Central memory CD4-positive, alpha-beta T cell (primary cell): ENCODE data around the gene NCF4.

Experiments used
- DNase-seq: peaks from one replicate; pipeline ENCODE4 v3.0.0; 2022

The NCF4 gene

DNA sequence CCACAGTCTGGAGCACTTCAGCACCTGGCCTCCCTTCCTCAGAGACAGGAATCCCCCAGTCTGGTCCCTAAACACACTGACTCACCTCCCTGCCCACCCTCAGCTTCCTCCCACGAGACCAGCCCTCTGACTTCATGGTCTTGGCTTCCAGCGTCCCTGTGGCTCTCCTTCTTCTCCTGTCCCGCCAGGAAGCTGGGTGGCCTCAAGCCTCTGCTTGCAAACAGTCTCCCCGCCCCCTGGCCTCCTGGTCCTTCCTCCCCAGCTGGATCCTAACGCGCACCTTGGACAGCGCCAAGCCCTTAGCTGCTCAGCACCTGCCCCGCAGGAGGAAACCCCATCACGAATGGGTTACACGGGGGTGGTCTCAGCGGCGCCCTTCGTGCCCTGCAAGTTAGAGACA, 4.5 kb downstream of the NCF4 start:
- DNase-seq = no peak

DNA sequence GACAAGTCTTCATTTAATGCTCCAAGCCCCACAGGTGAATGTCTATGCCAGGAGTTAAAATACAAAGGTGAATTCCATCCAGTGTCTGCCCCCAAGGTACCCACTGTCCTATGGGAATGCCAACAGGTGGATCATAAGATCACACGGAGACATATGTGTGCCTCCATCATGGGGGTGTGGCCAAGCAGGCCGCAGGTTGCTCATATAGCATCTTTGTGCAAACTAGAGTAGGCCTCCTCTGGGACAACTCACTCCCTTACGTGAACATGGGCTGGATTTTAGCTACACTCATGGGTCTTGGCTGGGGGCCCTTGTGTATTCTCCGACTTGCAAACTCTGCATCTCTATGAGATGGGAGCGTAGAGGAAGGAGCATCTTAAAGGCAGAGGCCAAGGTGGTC, 6.9 kb downstream of the NCF4 start:
- no peak for DNase-seq

DNA sequence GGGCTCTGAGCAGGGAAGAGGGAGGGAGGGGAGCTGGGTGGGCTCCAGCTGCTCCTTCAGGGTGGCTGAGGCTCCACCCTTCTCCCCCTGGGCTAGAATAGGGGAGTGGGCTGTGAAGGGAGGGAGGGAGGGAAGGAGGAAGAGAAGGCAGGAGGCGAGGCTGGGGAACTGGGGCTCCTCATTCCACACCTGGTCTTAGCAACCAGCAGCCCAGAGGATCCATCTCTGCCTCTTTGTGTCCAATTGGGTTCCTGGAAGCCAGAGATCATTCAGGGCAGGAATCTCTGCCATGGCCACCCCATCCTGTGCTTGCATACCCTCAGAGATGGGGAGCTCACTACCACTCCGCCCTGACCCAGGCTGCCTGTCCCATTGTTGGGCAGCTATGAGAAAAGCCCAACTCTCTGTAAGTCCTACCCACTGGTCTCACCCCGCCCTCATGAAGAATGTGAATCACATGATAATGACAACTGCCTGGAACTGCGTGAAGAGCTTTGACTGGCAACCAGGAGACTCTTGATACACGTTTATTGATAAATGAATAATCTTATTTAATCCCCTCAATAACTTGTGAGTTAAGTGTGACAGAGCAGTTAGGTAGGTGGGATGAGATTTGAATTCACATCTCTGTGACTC, 7.9 kb downstream of the NCF4 start:
- no peak for DNase-seq

DNA sequence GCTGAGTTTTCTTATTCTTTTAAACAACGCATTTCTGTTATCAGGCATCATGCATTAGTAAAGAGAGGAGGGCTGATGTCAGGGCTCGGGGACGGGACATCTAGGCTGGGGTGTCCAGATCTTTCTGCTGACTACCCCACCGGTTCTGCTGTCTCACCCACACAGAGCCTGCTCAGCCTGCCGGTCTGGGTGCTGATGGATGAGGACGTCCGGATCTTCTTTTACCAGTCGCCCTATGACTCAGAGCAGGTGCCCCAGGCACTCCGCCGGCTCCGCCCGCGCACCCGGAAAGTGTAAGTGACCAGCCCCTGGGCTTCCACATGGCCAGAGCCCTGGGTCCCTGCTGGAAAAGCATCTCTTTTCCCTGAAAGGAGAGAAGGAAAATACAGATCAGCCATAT, 9.4 kb downstream of the NCF4 start:
- no peak for DNase-seq

DNA sequence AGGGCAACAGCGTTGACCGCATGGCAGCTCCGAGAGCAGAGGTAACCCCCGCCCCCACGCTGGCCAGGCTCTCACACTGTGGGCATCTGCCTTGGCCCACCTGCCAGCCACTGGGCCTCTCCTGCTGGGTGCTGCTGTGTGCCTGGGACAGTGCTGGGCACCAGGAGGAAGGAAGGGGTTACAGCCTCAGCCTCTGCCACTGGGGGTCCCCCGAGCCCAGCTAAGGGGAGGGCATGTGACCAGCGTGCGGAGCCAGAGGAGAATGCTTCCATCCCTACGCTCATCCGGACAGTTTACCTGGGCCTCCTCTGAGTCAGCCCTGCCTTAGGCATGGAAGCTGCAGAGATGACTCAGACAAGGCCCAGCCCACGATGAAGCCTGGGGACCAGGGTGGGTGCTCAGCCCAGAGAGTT, 10.9 kb downstream of the NCF4 start:
- DNase-seq = no peak

DNA sequence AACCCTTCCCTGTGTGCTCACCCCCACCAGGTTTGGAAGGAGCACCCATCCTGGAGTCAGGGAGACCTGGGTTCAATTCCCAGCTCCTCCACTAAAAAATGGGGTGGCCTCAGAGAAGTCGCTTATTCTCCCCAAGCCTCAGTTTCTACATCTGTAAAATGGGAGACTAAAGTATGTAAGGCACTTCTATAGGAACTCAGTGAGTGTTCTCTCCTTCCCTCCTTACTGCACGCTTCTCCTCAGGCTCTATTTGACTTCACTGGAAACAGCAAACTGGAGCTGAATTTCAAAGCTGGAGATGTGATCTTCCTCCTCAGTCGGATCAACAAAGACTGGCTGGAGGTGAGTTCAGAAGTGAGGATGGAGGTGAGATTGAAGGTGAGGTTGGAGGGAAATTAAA, 11.3 kb downstream of the NCF4 start:
- no peak for DNase-seq

DNA sequence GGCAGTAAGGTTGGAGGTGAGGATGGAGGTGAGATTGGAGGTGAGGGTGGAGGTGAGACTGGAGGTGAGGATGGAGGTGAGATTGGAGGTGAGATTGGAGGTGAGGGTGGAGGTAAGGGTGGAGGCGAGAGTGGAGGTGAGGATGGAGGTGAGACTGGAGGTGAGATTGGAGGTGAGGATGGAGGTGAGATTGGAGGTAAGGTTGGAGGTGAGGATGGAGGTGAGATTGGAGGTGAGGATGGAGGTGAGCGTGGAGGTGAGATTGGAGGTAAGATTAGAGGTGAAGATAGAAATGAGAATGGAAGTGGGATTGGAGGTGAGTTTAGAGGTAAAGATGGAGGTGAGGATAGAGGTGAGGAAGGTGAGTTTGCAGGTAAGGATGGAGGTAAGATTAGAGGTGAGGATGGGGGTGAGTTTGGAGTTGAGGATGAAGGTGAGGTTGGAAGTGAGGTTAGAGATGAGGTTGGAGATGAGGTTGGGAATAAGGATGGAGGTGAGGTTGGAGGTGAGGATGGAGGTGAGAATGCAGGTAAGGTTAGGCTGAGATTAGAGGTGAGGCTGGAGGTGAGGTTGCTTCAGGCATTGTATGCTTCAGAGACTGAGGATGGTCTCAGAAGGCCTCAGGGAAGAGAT, 12.2 kb downstream of the NCF4 start:
- no peak for DNase-seq

DNA sequence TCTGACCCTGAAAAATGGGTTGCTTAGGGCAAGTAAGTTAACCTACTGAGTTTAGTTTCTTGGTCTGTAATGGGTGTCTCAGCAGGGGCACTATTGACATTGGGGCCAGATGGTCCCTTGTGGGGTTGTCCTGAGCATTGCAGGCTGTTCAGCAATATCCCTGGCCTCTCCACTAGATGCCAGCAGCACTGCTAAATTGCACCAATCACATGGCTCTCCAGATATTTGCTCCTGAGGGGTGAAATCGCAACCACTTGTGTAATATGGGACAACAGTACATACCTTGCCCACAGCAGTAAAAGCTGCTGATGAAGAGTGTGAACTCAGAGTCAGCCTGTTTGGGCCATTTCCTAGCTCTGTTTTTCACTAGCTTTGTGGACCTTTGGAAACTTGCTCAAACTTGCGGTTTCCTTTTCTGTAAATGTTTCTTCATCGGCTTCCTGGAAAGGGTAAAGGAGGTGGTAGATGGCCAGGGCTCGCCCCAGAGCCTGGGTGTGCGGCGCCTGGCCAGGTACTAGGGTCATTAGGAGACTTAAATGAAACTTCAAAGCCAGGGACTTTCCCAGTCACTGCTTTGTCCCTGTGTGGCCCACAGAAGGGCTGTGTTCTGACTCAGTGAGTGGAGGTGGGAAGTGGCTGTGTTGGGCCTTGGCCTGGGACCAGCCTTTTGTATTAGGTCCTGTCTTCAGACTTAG, 13.0 kb downstream of the NCF4 start:
- DNase-seq = no peak

DNA sequence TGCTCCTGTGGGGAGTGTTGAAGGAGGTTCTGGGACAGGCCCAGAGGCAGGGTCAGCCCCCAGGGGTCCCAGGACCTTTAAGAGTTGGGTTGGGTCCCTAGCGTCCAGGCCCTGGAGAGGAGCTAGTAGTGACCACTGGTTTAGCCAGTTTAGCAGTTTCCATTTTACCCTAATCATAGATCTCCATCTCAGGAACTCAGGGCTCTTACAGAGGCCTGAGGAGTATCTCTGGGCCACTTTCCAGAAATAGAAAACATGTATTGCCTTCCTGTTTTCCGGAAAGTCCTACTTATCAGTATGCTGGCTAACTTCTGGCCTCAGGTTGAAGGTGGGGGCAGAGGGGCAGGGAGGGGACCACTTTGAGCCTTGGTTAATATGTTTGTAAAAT, 13.5 kb downstream of the NCF4 start:
- DNase-seq = no peak

DNA sequence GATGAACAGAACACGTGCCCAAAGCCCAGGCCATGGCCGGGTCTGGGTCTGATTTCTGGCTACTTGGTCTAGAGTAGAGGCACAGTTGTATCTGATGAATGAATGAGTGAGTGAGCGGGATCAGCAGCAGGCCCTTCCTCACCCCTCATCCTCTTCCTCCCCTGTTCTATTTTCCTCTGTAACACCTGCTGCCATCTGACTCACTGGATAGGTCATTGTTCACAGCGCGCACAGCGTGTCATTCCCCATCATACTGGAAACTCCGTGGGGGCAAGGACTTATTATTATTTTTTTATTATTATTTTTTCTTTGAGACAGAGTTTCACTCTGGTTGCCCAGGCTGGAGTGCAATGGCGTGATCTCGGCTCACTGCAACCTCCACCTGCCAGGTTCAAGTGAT, 13.9 kb downstream of the NCF4 start:
- no peak for DNase-seq

DNA sequence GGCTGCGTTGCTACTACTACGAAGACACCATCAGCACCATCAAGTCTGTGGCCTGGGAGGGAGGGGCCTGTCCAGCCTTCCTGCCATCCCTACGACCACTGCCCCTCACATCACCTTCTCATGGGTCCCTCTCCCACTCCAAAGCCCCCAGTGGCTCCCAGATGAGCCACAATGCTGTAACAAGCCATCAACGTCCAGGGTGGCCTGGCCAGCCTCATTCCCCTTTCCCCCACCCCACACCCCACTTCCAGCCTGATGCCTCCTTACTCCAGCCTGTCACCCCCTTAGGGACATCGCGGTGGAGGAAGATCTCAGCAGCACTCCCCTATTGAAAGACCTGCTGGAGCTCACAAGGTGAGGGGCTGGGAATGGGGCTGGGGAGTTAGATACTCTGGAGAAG, 14.9 kb downstream of the NCF4 start:
- DNase-seq = no peak

DNA sequence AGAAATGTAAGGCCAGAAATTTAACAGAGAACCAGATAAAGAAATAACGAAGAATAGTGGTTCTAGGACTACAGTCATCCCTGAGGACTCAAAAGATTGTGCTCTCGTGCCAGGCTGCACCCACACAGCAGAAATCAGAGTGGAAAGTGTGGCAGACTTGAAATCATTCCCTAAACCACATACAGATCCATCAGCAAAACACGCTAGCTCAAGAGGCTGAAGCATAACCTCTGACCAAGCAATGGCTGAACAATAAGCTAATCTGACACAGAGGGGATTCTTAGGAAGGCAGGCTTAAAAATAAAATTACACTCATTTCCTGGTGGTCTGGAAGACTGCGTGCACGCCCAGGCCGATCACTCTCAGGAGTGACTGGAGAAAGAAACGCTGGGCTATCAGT, 19.0 kb downstream of the NCF4 start:
- DNase-seq = no peak

DNA sequence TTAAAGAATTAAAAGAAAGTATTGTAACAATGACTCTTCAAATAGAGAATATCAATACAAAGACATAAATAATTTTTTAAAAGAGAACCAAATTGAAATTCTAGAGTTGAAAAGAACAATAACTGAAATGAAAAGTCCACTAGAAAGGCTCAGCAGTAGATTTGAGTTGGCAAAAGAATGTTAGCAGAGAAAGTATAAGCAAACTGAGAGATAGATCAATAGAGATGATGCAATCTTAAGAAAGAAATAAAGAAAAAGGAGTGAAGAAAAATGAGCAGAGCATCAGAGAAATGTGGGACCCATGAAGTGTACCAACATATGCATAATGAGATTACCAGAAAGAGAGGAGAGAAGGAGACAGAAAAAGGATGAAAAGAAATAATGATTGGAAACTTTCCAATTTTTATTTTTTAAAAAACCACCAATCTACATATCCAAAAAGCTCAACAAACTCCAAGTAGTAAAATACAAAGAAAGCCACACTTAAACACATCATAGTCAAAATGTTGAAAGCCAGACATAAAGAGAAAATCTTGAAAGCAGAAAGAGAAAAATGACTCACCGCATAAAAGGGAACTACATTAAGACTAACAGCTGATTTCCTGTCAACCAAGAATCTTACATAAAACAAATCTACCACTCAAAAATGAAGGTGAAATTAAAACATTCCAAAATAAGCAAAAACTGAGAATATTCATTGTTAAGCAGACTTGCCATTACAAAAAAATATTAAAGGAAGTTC, 20.9 kb downstream of the NCF4 start:
- no peak for DNase-seq

DNA sequence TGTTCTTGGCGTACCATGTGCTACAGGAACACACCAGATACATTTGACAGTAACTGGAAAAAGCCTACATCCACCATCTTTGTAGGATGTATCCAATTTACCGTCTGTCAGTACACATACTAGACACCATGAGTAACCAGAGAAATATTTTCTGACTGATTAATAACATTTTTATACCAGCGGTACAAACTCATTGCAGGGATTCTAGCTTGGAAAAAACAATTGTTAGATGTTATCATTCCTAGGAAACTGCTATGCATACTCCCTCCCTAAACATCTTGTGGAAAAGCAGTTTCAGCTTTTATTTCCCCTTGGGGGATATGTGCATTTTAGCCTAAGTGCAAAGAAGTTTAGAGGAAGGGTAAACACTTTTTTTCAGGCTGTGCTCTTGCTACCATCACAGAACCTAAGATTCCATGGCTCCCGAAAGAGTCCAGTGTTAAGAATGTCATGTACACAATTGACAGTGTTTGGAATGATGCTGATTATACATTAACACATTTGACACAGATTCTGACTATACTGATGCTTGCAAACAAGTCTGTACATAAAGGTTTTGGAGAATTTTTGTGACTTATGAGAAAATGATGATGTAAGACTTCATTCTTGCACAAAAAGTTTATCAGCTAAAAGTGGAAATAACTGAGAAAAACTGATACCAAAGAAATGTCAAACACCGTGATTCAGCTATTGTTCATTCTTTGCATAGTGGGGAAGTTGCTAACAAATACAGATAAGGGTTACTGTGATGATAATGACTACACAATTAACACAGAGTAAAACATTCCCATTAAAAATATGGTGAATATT, 23.7 kb downstream of the NCF4 start:
- DNase-seq = no peak

DNA sequence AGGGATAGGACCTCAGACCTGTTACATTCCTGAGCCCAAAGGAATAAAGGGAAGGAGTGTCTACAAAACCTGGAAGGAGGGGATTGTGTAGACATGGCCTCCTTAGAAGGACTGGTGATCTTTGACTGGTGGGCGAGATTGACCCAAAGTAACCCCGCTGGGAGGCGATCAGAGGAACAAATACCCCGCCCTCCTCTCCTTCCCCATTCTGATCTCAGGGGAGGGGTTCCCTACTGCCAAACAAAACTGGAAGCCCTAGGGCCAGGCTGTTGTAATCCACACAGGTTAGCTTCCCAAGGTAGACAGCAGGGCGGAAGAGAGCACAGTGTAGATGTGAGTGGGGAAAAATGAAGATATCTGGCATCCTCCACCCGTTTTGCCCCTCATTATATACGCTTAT, 24.7 kb downstream of the NCF4 start:
- no peak for DNase-seq

DNA sequence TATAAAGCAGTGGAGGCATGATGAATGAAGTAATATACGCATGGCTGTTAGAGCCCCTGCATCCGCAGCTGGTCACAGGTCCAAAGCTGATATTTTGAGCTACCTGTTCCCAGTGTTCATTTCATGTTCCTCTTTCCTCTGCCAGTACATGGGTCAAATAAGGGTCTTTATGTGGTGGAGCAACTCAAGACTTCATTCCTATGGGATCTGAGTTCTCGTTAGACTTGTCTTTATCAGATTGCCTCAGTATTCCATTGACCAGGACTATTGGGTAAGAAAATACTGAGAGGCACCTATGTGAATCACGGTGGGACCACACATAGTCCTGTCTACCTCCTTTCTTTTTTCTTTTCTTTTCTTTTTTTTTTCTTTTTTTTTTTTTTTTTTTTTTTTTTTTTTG, 25.2 kb downstream of the NCF4 start:
- no peak for DNase-seq

DNA sequence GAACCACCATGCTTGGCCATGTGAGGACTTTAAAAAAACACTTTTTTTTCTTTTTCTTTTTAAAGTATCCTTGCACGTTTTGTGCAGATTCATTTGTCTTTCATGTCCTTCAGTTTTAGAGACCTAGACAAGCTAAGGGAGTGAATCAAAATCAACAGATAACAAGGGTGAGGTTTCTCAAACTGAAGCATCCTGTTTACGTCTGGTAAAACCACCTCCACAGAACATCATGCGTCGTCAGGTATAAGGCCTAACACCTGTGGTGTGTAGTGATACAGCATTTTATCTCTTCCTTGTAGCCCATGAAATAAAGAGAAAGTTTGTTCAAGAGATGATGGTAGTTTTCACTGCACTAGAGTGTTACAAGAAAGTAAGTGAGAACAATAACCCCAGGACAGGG, 26.4 kb downstream of the NCF4 start:
- peak; percentile 54 for DNase-seq

DNA sequence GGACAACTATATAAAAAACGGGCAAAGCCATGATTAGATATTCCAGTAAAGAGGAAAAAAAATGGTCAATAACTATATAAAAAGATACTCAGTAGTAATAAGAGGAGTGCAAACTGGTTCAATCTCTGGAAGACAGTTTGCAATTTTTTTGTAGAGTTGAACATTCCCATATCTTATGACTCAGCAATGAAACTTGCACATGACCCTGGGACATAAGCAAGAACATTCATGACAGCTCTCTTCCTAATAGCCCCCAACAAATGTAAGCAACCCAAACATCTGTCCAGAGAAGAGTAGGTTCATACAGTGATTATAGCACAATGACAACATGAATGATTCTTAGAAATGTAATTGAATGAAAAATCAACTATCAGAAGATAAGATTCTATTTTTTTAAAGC, 30.8 kb downstream of the NCF4 start:
- no peak for DNase-seq

DNA sequence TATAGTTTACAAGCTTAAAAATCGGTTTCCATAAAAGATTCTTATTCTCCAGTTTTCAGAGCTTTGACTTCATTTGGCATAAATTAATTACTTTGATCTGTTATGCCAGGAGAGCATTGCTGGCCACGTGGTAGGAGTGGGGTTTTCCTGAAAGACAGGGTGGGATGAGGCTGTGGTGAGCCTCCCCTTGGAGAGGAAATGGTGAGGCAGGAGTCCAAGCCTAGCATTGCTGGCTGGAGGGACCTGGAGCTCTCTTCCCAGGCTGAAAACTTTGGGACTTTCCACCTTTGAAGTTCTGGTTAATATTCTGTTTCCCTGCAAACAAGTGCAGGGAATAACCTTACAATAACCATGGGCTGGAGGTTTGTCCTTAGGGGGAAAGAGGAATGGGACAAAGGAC, 31.5 kb downstream of the NCF4 start:
- no peak for DNase-seq

DNA sequence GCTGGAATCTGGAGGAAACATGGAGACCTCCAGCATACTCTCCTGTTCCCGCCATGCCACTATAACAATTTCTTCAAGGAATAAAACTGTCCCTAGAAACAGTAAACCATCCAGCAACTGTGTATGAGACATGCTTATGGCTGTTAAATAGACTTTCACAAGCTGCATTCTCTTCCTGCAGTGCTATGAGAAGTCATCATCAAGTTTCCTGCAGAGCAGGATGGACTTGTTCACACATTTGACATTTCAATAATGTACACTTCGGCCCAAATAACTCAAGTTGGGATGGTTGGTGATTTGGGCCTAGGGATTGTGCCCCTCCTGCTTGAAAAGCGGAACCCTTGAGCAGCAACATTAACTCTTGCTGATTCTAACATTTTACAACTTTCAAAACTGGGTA, 32.5 kb downstream of the NCF4 start:
- DNase-seq = no peak

DNA sequence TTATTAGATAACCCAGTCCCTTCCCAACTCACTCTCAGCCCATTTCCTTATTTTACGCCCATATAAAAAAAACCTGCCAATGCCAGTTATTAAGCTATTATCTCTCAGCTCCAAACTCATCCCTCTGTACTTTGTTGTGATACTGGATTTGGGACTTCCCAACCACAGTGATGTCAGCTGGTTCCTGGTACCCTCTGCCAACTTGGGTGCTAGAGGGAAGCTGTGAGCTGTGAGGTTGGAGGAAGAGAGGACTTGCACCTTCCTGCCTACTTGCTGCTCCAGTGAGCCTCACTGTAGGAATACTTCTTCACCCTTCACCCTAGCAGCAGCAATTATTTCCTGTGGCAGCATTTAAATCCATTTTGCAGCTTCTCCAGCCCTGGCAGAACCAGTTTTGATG, 33.5 kb downstream of the NCF4 start:
- no peak for DNase-seq

DNA sequence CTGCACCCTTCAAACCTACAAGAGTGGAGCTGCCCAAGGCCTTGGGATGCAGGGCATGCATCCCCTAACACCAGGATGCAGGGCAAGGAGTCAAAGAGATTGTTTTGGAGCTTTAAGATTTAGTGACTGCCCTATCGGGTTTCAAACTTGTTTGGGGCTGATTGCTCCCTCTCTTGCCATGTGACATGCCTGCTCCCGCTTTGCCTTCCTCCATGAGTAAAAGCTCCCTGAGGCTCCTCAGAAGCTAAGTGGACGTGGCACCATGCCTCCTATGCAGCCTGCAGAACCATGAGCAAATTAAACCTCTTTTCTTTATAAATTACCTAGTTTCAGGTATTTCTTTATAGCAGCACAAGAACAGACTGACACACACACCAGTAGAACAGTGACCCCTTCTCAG, 36.8 kb downstream of the NCF4 start:
- DNase-seq = no peak

DNA sequence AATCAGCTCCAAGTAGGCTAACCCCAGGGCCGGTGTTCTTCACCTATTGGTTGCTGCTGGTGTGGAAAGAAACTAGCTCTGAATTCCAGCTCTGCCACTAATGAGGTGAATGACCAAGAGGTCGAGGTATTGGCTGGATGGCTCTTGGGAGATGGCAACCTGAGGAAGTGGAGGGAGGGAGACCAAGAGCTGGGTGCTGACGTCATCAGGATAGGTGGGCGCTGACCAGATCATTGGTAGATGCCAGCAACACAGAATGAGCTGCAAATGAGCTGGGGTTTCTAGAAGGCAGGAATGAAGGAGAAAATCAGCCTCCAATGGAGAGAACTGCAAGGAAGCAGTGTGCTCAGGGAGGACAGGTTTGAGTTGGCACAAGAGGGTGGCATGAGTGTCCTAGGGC, 37.9 kb downstream of the NCF4 start:
- no peak for DNase-seq
